ENCODE results near the gene VWF. TPM values are rescaled to one million over a fixed set of nuclear protein-coding genes. Genes with fewer than 3 reads are reported as not detected.

VWF gene
- total and polyA plus RNA-seq, 2 donors (not counting 1 experiment from before 2014, with no cell fraction given): not detected

- intact Hi-C loops (cut with micrococcal nuclease): no loop called here
- Mint-ChIP-seq H3K9me3 (ENCODE audit: insufficient read depth) (no peaks in the 10 kb centered on the region), H3K27me3 (peaks cover 6% of the 10 kb centered on the region), H3K4me1 (no peaks in the 10 kb centered on the region), H3K27ac (no peak overlapping the region), H3K4me3 (no peak overlapping the region)
- no peaks in the 10 kb centered on the region for H3K4me1 ChIP-seq (ENCODE audit: control insufficient read depth in 2 of 2, insufficient read depth in 2 of 2, low read length in 2 of 2)
- H3K79me2 ChIP-seq (ENCODE audit: control insufficient read depth, insufficient read depth, low read length): no peaks in the 10 kb centered on the region
- H3K9me3 ChIP-seq (ENCODE audit: control extremely low read depth in 1 of 3, control insufficient read depth in 2 of 3, insufficient read depth in 1 of 3, low read length in 2 of 3): no peaks in the 10 kb centered on the region
- DNase-seq: no peak
- no peaks in the 10 kb centered on the region for H4K20me1 ChIP-seq (ENCODE audit: control insufficient read depth, insufficient read depth, low read length, poor library complexity, severe bottlenecking)
- no peak overlapping the region for H3K4me2 ChIP-seq (replicated peaks; ENCODE audit: low read depth, low read length, poor library complexity, severe bottlenecking)
- no peak for ATAC-seq (ENCODE audit: low read depth)
- peaks cover 0 to 6% (median 0%) of the 10 kb centered on the region in 4 experiments for H3K27me3 ChIP-seq (replicated peaks in 1 of 4; ENCODE audit: control extremely low read depth in 1 of 4, control insufficient read depth in 3 of 4, insufficient read depth in 4 of 4, low read length in 3 of 4)
- CTCF ChIA-PET: no interaction called here
- TF ChIP-seq, protein P1, sequence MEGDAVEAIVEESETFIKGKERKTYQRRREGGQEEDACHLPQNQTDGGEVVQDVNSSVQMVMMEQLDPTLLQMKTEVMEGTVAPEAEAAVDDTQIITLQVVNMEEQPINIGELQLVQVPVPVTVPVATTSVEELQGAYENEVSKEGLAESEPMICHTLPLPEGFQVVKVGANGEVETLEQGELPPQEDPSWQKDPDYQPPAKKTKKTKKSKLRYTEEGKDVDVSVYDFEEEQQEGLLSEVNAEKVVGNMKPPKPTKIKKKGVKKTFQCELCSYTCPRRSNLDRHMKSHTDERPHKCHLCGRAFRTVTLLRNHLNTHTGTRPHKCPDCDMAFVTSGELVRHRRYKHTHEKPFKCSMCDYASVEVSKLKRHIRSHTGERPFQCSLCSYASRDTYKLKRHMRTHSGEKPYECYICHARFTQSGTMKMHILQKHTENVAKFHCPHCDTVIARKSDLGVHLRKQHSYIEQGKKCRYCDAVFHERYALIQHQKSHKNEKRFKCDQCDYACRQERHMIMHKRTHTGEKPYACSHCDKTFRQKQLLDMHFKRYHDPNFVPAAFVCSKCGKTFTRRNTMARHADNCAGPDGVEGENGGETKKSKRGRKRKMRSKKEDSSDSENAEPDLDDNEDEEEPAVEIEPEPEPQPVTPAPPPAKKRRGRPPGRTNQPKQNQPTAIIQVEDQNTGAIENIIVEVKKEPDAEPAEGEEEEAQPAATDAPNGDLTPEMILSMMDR (IDR thresholded peaks at IDR 0.05): no peak
- TF ChIP-seq EZH2 (IDR thresholded peaks at IDR 0.05; ENCODE audit: borderline replicate concordance, insufficient read depth, low read depth, low read length, poor library complexity, severe bottlenecking): no peak
- H3K9ac ChIP-seq (ENCODE audit: low read length): no peak overlapping the region
- H3K27ac ChIP-seq (ENCODE audit: low read length in 2 of 2): no peak overlapping the region
- WGBS (ENCODE audit: insufficient coverage): 94% methylated on average over 25 of the region's 25 CpGs
- H2AFZ ChIP-seq (ENCODE audit: insufficient read depth, low read depth, low read length, poor library complexity, severe bottlenecking): no peak overlapping the region
- H3K36me3 ChIP-seq (replicated peaks in 1 of 2; ENCODE audit: control extremely low read depth in 1 of 2, control insufficient read depth in 1 of 2, extremely low read depth in 1 of 2, insufficient read depth in 2 of 2, low read length in 1 of 2): no peaks in the 10 kb centered on the region
- no peak overlapping the region for H3K4me3 ChIP-seq (ENCODE audit: control extremely low read depth in 1 of 5, extremely low read depth in 1 of 5, insufficient read depth in 1 of 5, low read depth in 2 of 5, low read length in 4 of 5)
- POLR2A ChIA-PET: no interaction called here
Measured at GRCh38 chr12:5921027-5921909, 203.2 kb downstream of the VWF start.

DNA sequence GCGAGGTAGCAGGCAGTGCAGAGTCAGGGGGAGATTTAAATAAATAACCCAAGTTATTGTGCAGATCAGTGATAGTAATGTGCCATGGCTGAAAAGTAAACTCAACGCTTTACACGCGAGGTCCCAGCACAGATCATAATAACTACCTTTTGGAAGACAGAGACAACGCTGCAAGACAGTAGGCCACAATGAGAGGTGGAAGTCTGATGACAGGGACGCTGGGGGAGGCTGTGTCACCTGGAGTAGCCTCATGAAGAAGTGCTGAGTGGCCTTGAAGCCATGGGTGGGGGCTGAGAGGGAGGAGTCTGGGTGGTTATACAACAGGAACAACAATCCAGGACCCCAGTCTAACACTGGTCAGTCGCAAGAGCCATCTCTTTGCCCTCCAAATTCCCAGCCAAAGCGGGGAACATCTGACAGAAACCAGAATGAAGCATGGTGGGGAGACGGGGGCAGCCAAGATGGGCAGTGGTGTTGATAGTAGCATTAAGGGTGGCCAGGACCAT lies 207.6 kb downstream of the VWF start:
- no peak overlapping the region for H3K4me3 Mint-ChIP-seq
- Histone ChIP-seq H3K27me3 (replicated peaks in 1 of 4; ENCODE audit: control extremely low read depth in 1 of 4, control insufficient read depth in 3 of 4, insufficient read depth in 4 of 4, low read length in 3 of 4) (no peaks in the 10 kb centered on the region), H4K20me1 (ENCODE audit: control insufficient read depth, insufficient read depth, low read length, poor library complexity, severe bottlenecking) (no peaks in the 10 kb centered on the region), H2AFZ (ENCODE audit: insufficient read depth, low read depth, low read length, poor library complexity, severe bottlenecking) (no peak overlapping the region), H3K36me3 (replicated peaks in 1 of 2; ENCODE audit: control extremely low read depth in 1 of 2, control insufficient read depth in 1 of 2, extremely low read depth in 1 of 2, insufficient read depth in 2 of 2, low read length in 1 of 2) (no peaks in the 10 kb centered on the region), H3K4me1 (ENCODE audit: control insufficient read depth in 2 of 2, insufficient read depth in 2 of 2, low read length in 2 of 2) (no peaks in the 10 kb centered on the region), H3K27ac (ENCODE audit: low read length in 2 of 2) (no peak overlapping the region), H3K4me3 (ENCODE audit: control extremely low read depth in 1 of 5, extremely low read depth in 1 of 5, insufficient read depth in 1 of 5, low read depth in 2 of 5, low read length in 4 of 5) (no peak overlapping the region), H3K4me2 (replicated peaks; ENCODE audit: low read depth, low read length, poor library complexity, severe bottlenecking) (no peak overlapping the region), H3K9me3 (ENCODE audit: control extremely low read depth in 1 of 3, control insufficient read depth in 2 of 3, insufficient read depth in 1 of 3, low read length in 2 of 3) (no peaks in the 10 kb centered on the region), H3K9ac (ENCODE audit: low read length) (no peak overlapping the region), H3K79me2 (ENCODE audit: control insufficient read depth, insufficient read depth, low read length) (no peaks in the 10 kb centered on the region)
- DNase-seq (no peak), ATAC-seq (ENCODE audit: low read depth) (no peak)
- H3K9me3 Mint-ChIP-seq (ENCODE audit: insufficient read depth): no peaks in the 10 kb centered on the region
- 100% methylated on average over 3 of the region's 9 CpGs for WGBS (ENCODE audit: insufficient coverage)
- ChIA-PET POLR2A (no interaction called here), CTCF (no interaction called here)
- TF ChIP-seq, protein P1 (IDR thresholded peaks at IDR 0.05): no peak
- no peak for TF ChIP-seq EZH2 (IDR thresholded peaks at IDR 0.05; ENCODE audit: borderline replicate concordance, insufficient read depth, low read depth, low read length, poor library complexity, severe bottlenecking)
- H3K27me3 Mint-ChIP-seq: peaks cover 7% of the 10 kb centered on the region
- intact Hi-C loops (cut with micrococcal nuclease): no loop called here
- no peak overlapping the region for H3K27ac Mint-ChIP-seq
- no peaks in the 10 kb centered on the region for H3K4me1 Mint-ChIP-seq
